ENCODE data around the gene HMGCS2.
A peak's percentile ranks its signal among the peaks of the same experiment; 100 is the strongest.

HMGCS2 gene

GRCh38 chr1:119748040-119748439 is 20.7 kb downstream of the HMGCS2 start:
- no peak for DNase-seq

GRCh38 chr1:119747451-119747850 is 21.3 kb downstream of the HMGCS2 start:
- no peak for DNase-seq

GRCh38 chr1:119745034-119745433 is 23.7 kb downstream of the HMGCS2 start:
- no peak for DNase-seq

GRCh38 chr1:119744598-119744942 is 24.1 kb downstream of the HMGCS2 start:
- no peak for DNase-seq

GRCh38 chr1:119743776-119744597 is 24.7 kb downstream of the HMGCS2 start:
- DNase-seq: peak; percentile 54

GRCh38 chr1:119743308-119743707 is 25.4 kb downstream of the HMGCS2 start:
- no peak for DNase-seq

- no peak for DNase-seq
These were observed 26.0 kb downstream of the HMGCS2 start for GRCh38 chr1:119742677-119743076.

- DNase-seq: no peak
These were observed 26.5 kb downstream of the HMGCS2 start for GRCh38 chr1:119742202-119742601.

GRCh38 chr1:119740896-119741780 is 27.6 kb downstream of the HMGCS2 start:
- DNase-seq: no peak

GRCh38 chr1:119740261-119740660 is 28.4 kb downstream of the HMGCS2 start:
- no peak for DNase-seq

GRCh38 chr1:119739150-119739549 is 29.6 kb downstream of the HMGCS2 start:
- no peak for DNase-seq

- no peak for DNase-seq
These were observed 30.5 kb downstream of the HMGCS2 start for GRCh38 chr1:119738100-119738720.

- no peak for DNase-seq
These were observed 31.5 kb downstream of the HMGCS2 start for GRCh38 chr1:119737040-119737682.

- no peak for DNase-seq
These were observed 32.1 kb downstream of the HMGCS2 start for GRCh38 chr1:119736649-119737039.

GRCh38 chr1:119735217-119735616 is 33.5 kb downstream of the HMGCS2 start:
- no peak for DNase-seq

GRCh38 chr1:119733754-119734153 is 35.0 kb downstream of the HMGCS2 start:
- DNase-seq: no peak

- DNase-seq: no peak
These were observed 36.1 kb downstream of the HMGCS2 start for GRCh38 chr1:119732465-119733168.

- DNase-seq: no peak
These were observed 36.8 kb downstream of the HMGCS2 start for GRCh38 chr1:119731741-119732430.

- DNase-seq: no peak
These were observed 37.6 kb downstream of the HMGCS2 start for GRCh38 chr1:119731060-119731459.

GRCh38 chr1:119729044-119729443 is 39.7 kb downstream of the HMGCS2 start:
- no peak for DNase-seq

GRCh38 chr1:119727991-119728390 is 40.7 kb downstream of the HMGCS2 start:
- DNase-seq: no peak

- no peak for DNase-seq
These were observed 43.1 kb downstream of the HMGCS2 start for GRCh38 chr1:119725626-119726025.
